IMR-90 (cell line): ENCODE results near the gene GSK3B. TPM values are rescaled to one million over a fixed set of nuclear protein-coding genes. Genes with fewer than 3 reads are reported as not detected.
A peak's percentile ranks its signal among the peaks of the same experiment; 100 is the strongest.

ENCODE experiments used
- ATAC-seq: fragments of 200-7000 bp; cut with Tn5 transposase; 2 replicates; pipeline ENCODE4 v1.9.1; 2020; ENCODE audit warnings: low read depth, mild to moderate bottlenecking, moderate library complexity
- BruUV-seq: library from RNA; stranded (reverse); fragments of 400-500 nt; replicated peaks from 2 replicates; lab custom pipeline; 2021; lab: Mats Ljungman, UMichigan
- CTCF ChIA-PET: fragments of 300-600 bp; formaldehyde crosslinking; extraction: SDS; loops from one replicate; lab custom pipeline; 2021; ENCODE audit warnings: antibody characterized with exemption; lab: Yijun Ruan, JAX
- POLR2A ChIA-PET: fragments of 300-600 bp; sonication (Branson Sonifier 250); formaldehyde crosslinking; loops from one replicate; lab custom pipeline; 2022; ENCODE audit warnings: antibody characterized with exemption; ENCODE audit not compliant: unreplicated experiment; lab: Charles Lee
- DNase-seq: peaks from one replicate; pipeline ENCODE4 v3.0.0; 2013
- H2AFZ ChIP-seq: replicated peaks from 2 replicates; pipeline ENCODE3; 2013; ENCODE audit warnings: low read length, mild to moderate bottlenecking; ENCODE audit not compliant: poor library complexity
- H2AK5ac ChIP-seq: 2 replicates; pipeline ENCODE4 v1.6.1; 2013; ENCODE audit warnings: low read depth, low read length, inconsistent platforms
- H2AK9ac ChIP-seq: replicated peaks from 2 replicates; pipeline ENCODE3; 2013; ENCODE audit warnings: mild to moderate bottlenecking, low read depth, low read length, moderate library complexity; ENCODE audit not compliant: poor library complexity
- H2BK120ac ChIP-seq: 2 replicates; pipeline ENCODE4 v1.6.1; 2013; ENCODE audit warnings: low read depth, low read length, inconsistent platforms
- H2BK15ac ChIP-seq: 3 replicates; pipeline ENCODE4 v1.6.1; 2013; ENCODE audit warnings: low read depth, low read length, inconsistent platforms
- H2BK20ac ChIP-seq: 2 replicates; pipeline ENCODE4 v1.6.1; 2013; ENCODE audit warnings: low read depth, mild to moderate bottlenecking, inconsistent platforms, low read length, moderate library complexity
- H2BK5ac ChIP-seq: 2 replicates; pipeline ENCODE4 v1.6.1; 2013; ENCODE audit warnings: mild to moderate bottlenecking, low read depth, low read length, inconsistent platforms; ENCODE audit not compliant: poor library complexity, severe bottlenecking
- H3K14ac ChIP-seq: replicated peaks from 2 replicates; pipeline ENCODE4 v1.6.1; 2013; ENCODE audit warnings: low read depth, low read length, inconsistent platforms
- H3K18ac ChIP-seq: 2 replicates; pipeline ENCODE4 v1.6.1; 2013; ENCODE audit warnings: low read depth, low read length, control low read depth
- H3K23ac ChIP-seq: 2 replicates; pipeline ENCODE4 v1.6.1; 2013; ENCODE audit warnings: low read depth, low read length, inconsistent platforms
- H3K27ac ChIP-seq: 2 replicates; pipeline ENCODE4 v1.5.1; 2013; ENCODE audit warnings: mild to moderate bottlenecking, control low read depth, low read length; ENCODE audit not compliant: insufficient read depth
- H3K27me3 ChIP-seq: 2 replicates; pipeline ENCODE4 v1.6.1; 2013; ENCODE audit warnings: low read length; ENCODE audit not compliant: control insufficient read depth, insufficient read depth
- H3K36me3 ChIP-seq: 2 replicates; pipeline ENCODE4 v1.6.1; 2013; ENCODE audit warnings: low read length, mixed read lengths; ENCODE audit not compliant: control insufficient read depth, insufficient read depth
- H3K4ac ChIP-seq: 2 replicates; pipeline ENCODE4 v1.6.1; 2013; ENCODE audit warnings: low read depth, low read length, inconsistent platforms
- H3K4me1 ChIP-seq: 2 replicates; pipeline ENCODE4 v1.6.1; 2013; ENCODE audit warnings: low read length, mixed read lengths; ENCODE audit not compliant: control insufficient read depth, insufficient read depth
- H3K4me2 ChIP-seq: 2 replicates; pipeline ENCODE4 v1.6.1; 2013; ENCODE audit warnings: low read depth, mild to moderate bottlenecking, control low read depth, low read length, moderate library complexity
- H3K4me3 ChIP-seq: 2 replicates; pipeline ENCODE4 v1.5.1; 2013; ENCODE audit warnings: low read depth, mild to moderate bottlenecking, control low read depth, low read length, moderate library complexity; ENCODE audit not compliant: insufficient read depth
- H3K56ac ChIP-seq: 2 replicates; pipeline ENCODE4 v1.6.1; 2013; ENCODE audit warnings: low read length, inconsistent platforms; ENCODE audit not compliant: insufficient read depth; ENCODE audit errors: extremely low read depth
- H3K79me1 ChIP-seq, 2 experiments: 2 replicates each; pipeline ENCODE4 v1.6.1; 2013; ENCODE audit warnings: low read length in 2 of 2, inconsistent platforms in 1 of 2, low read depth in 1 of 2
- H3K9ac ChIP-seq: 2 replicates; pipeline ENCODE4 v1.6.1; 2013; ENCODE audit warnings: low read depth, low read length, control low read depth
- H3K9me1 ChIP-seq: 2 replicates; pipeline ENCODE4 v1.6.1; 2013; ENCODE audit warnings: low read length, inconsistent platforms; ENCODE audit not compliant: insufficient read depth
- H3K9me3 ChIP-seq: 2 replicates; pipeline ENCODE4 v1.6.1; 2013; ENCODE audit warnings: low read length; ENCODE audit not compliant: control insufficient read depth, insufficient read depth
- H4K20me1 ChIP-seq: 2 replicates; pipeline ENCODE4 v1.6.1; 2013; ENCODE audit warnings: low read length, inconsistent platforms; ENCODE audit not compliant: insufficient read depth
- H4K5ac ChIP-seq: 2 replicates; pipeline ENCODE4 v1.6.1; 2013; ENCODE audit warnings: mild to moderate bottlenecking, low read depth, low read length, control low read depth
- H4K8ac ChIP-seq, 2 experiments: 2 replicates each; pipeline ENCODE4 v1.6.1; 2013; ENCODE audit warnings: low read depth in 2 of 2, low read length in 2 of 2, control low read depth in 1 of 2, inconsistent platforms in 1 of 2
- H4K91ac ChIP-seq: 2 replicates; pipeline ENCODE4 v1.6.1; 2013; ENCODE audit warnings: low read depth, low read length, inconsistent platforms; ENCODE audit not compliant: insufficient read depth
- BHLHE40 ChIP-seq: fragments of 150-350 bp; IDR thresholded peaks from 2 replicates; pipeline ENCODE4 v1.6.1; 2016; ENCODE audit warnings: mild to moderate bottlenecking, low read depth, low read length
- FOS ChIP-seq: fragments of 150-350 bp; IDR thresholded peaks from 2 replicates; pipeline ENCODE4 v1.6.1; 2016; ENCODE audit warnings: low read depth, low read length
- MXI1 ChIP-seq: IDR thresholded peaks from 2 replicates; pipeline ENCODE4 v1.6.1; 2012; ENCODE audit warnings: low read depth, mild to moderate bottlenecking, low read length, moderate library complexity, borderline replicate concordance
- RAD21 ChIP-seq: IDR thresholded peaks from 2 replicates; pipeline ENCODE4 v1.6.1; 2012; ENCODE audit warnings: low read length, improper control_type of control experiment
- RFX5 ChIP-seq: IDR thresholded peaks from 2 replicates; pipeline ENCODE4 v1.8.0; 2012; ENCODE audit warnings: low read depth, mild to moderate bottlenecking, low read length, moderate library complexity
- WGBS, 2 experiments: methylation state at CpG; one replicate each; pipeline versions ENCODE4 v1.1.5 to v1.1.7; 2013; ENCODE audit warnings: missing lambda C conversion rate in 2 of 2; ENCODE audit not compliant: insufficient read length in 1 of 2; ENCODE audit errors: extremely low coverage in 2 of 2; 5-methylcytosine and 5-hydroxymethylcytosine counted together
- dilution Hi-C: fragments of 300-500 bp; cut with HindIII; formaldehyde crosslinking; loops from one replicate; pipeline ENCODE4 v1.14.3; 2018; ENCODE audit warnings: low sequenced_read_pairs; ENCODE audit not compliant: unreplicated experiment
- in situ Hi-C: fragments of 300-500 bp; cut with MboI; formaldehyde crosslinking; loops from 3 replicates; pipeline ENCODE4 v1.14.3; 2019; ENCODE audit warnings: low sequenced_read_pairs, inconsistent platforms, mixed read lengths
- intact Hi-C: fragments of 100-400 bp; cut with micrococcal nuclease; formaldehyde crosslinking; loops from 2 replicates; pipeline ENCODE4 v1.10.0; 2022
- polyA plus RNA-seq, 3 experiments: library from polyadenylated mRNA; depleted of rRNA; stranded (reverse); fragments of >200 nt; gene quantifications; 2 replicates each; pipeline ENCODE4 v1.2.3, GENCODE V29; 2012; ENCODE audit warnings: low replicate concordance in 1 of 3
- total RNA-seq: library from RNA; depleted of rRNA; stranded (reverse); fragments of >200 nt; gene quantifications from 2 replicates; pipeline ENCODE4 v1.2.3, GENCODE V29; 2012

Gene GSK3B
- total and polyA plus RNA-seq, 2 of the 4 experiments (the other 2 are of a cell fraction): 19.2 to 33.2 TPM

DNA sequence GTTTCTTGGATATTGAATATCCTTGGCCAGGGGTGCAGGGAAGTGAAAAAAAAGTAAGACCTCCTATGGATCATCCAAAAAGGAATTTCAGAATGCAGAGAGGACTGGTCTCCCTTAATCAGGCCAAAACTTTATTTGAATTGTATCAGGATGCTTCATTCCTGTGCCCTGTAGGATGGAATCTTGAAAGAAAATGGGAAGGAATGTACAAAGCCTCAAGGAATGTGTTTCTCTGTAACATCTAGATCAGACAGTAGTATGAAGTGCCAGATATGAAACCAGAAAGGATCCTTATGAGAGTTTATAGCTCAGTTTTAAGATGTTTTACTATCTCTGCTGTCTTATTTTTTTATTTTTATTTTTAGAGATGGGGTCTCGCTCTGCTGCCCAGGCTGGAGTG is 6.5 kb upstream of the GSK3B start:
- no peak overlapping the region for H4K5ac ChIP-seq
- no peak overlapping the region for H3K56ac ChIP-seq
- H3K4me2 ChIP-seq: no peak overlapping the region
- WGBS, 2 experiments: no CpG with 5 or more reads among the region's 1 CpG
- H3K23ac ChIP-seq: no peak overlapping the region
- dilution Hi-C loops (no loop called here), in situ Hi-C loops (no loop called here), intact Hi-C loops (no loop called here)
- DNase-seq: peak; percentile 38
- H3K18ac ChIP-seq: no peak overlapping the region
- peaks cover 20 to 49% of the 10 kb centered on the region in 2 experiments for H3K79me1 ChIP-seq
- H4K20me1 ChIP-seq: no peaks in the 10 kb centered on the region
- ChIA-PET POLR2A (no interaction called here), CTCF (interaction anchor here (0.6 kb wide), 1 partner anchor 14 kb away, joined by 4 read pairs; no protein-coding TSS in a partner anchor)
- H3K36me3 ChIP-seq: no peaks in the 10 kb centered on the region
- no peak overlapping the region for H3K9ac ChIP-seq
- peak overlapping the region; percentile 13; the same call in 1 of the 2 replicates for H3K27ac ChIP-seq
- peak overlapping the region; percentile 57 for H2BK5ac ChIP-seq
- no peak overlapping the region for H2AK5ac ChIP-seq
- peak; percentile 89 for ATAC-seq
- H2BK15ac ChIP-seq: no peak overlapping the region
- no peaks in the 10 kb centered on the region for H3K27me3 ChIP-seq
- H3K14ac ChIP-seq: no peak overlapping the region
- no peak overlapping the region for H2AK9ac ChIP-seq
- H3K4me3 ChIP-seq: no peak overlapping the region
- H4K8ac ChIP-seq: no peak overlapping the region
- H3K4ac ChIP-seq: no peak overlapping the region
- no peak overlapping the region for H4K91ac ChIP-seq
- peaks cover 10% of the 10 kb centered on the region for H3K4me1 ChIP-seq
- H2BK120ac ChIP-seq: no peak overlapping the region
- H3K9me1 ChIP-seq: peaks cover 6% of the 10 kb centered on the region
- BruUV-seq: no TSS peak
- H2AFZ ChIP-seq: no peak overlapping the region
- no peaks in the 10 kb centered on the region for H3K9me3 ChIP-seq
- no peak overlapping the region for H2BK20ac ChIP-seq
- TF ChIP-seq BHLHE40 (no peak), MXI1 (no peak), RFX5 (no peak), FOS (no peak), RAD21 (no peak)
